Adipose tissue (tissue), 3 donors: ENCODE measurements around the gene TSPYL6. TPM values are rescaled to one million over a fixed set of nuclear protein-coding genes. Genes with fewer than 3 reads are reported as not detected.

Experiments used
- H3K27ac ChIP-seq: one replicate; pipeline ENCODE4 v1.5.1; 2013; ENCODE audit warnings: low read depth, low read length
- WGBS, 3 donors: extraction: QIAGEN DNeasy Blood & Tissue Kit; methylation state at CpG; one replicate each; pipeline ENCODE4 v1.1.7; 2013; 5-methylcytosine and 5-hydroxymethylcytosine counted together
- polyA plus RNA-seq, 3 donors: library from polyadenylated mRNA; stranded (reverse); fragments of 200-250 nt; gene quantifications; one replicate each; pipeline ENCODE4 v1.2.3, GENCODE V29; 2013
- donor health status: healthy with polysubstance abuse.
- donor health status: Bipolar disorder and iron deficiency.
- donor health status: healthy.

The TSPYL6 gene
- polyA plus RNA-seq, 3 donors: not detected

GRCh38 chr2:54260241-54260595, 4.2 kb upstream of the TSPYL6 start:
- WGBS, 3 donors: 95 to 100% (median 96%) methylated on average over 2 of the region's 2 CpGs
- no peak overlapping the region for H3K27ac ChIP-seq

DNA sequence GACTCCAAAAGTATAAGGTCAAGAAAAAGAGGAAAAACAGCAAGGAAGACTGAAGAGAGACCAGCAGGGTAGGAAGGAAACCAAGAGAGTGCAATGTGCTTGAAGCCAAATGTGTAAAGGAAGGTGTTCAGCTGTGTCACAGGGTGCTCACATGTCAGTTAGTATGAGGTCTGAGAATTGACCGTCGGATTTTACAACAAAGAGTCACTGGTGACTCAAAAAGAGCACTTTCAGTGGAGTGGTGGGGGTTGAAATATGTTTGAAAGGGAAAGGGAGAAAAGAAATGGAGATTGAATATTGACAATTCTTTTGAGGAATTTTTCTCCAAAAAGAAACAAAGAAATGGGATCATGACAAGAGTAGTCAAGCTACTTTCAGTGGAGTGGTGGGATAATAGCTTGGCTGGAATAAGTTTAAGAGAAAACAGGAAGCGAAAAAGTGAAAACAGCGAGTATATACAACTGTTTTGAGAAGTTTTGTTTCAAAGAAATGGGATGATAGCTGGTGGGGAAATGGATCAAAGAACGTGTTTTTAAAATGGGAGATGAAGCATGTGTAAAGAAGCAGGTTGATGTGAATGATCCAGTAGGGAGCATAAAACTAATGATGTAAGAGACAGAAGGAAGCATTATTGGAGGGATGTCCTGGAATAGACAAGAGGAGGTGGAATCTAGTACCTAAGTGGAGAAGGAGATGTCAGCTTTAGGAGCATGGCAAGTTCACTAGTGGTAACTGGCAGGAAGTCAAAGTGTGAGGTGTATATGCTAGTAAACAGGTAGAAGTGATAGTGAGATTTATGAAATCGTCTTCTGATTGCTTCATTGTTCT, 3.6 kb upstream of the TSPYL6 start:
- WGBS, 3 donors: 90 to 95% (median 94%) methylated on average over 6 of the region's 6 CpGs
- H3K27ac ChIP-seq: no peak overlapping the region

- whole genome bisulfite sequencing, 3 donors: 69 to 91% (median 78%) methylated on average over 2 of the region's 2 CpGs
- H3K27ac ChIP-seq: no peak overlapping the region
Observed at GRCh38 chr2:54258166-54258565, 2.1 kb upstream of the TSPYL6 start.

GRCh38 chr2:54255230-54256090, 569 bp downstream of the TSPYL6 start:
- H3K27ac ChIP-seq: no peak overlapping the region
- WGBS, 3 donors: 93 to 96% (median 95%) methylated on average over 37 of the region's 37 CpGs

DNA sequence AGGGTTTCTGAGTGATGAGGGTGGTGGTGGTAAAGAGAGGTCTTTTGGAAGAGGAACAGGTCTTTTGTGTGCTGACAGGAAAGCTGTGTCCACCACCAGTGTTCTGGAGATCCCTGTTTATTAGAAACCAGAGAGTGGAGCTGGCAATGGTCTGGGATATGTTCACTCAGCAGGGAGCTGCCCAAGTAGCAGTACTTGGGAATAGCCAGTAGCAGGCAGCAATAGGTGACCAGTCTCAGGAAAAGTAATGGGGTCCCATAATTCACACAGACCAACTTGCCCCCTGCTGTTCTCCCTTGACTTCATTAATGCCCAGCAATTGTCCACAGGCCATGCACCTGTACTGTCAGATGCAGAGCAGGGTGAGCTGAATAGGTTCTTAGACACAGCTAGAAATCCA, 1.8 kb downstream of the TSPYL6 start:
- H3K27ac ChIP-seq: no peak overlapping the region

DNA sequence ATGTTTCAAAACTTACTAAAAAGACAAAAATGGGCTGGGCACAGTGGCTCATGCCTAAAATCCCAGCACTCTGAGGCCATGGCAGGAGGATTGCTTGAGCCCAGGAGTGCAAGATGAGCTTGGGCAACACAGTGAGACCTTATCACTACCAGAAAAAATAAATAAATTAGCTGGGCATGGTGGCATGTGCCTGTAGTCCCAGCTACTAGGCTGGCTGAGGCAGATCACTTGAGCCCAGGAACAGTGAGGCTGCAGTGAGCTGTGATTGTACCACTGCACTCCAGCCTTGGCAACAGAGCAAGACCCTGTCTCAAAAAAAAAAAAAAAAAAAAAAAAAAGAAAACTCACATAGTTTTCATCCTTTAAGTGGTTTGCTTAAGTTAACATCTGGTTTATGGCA, 6.4 kb downstream of the TSPYL6 start:
- no peak overlapping the region for H3K27ac ChIP-seq

- 52 to 75% (median 55%) methylated on average over 1 of the region's 1 CpG for WGBS, 3 donors
- no peak overlapping the region for H3K27ac ChIP-seq
Observed at GRCh38 chr2:54247115-54247514, 8.9 kb downstream of the TSPYL6 start.

- 49 to 75% (median 50%) methylated on average over 5 of the region's 5 CpGs for whole genome bisulfite sequencing, 3 donors
- H3K27ac ChIP-seq: no peak overlapping the region
Observed at GRCh38 chr2:54240515-54241469, 15.2 kb downstream of the TSPYL6 start.

- WGBS, 3 donors: 89 to 100% (median 90%) methylated on average over 1 of the region's 1 CpG
- H3K27ac ChIP-seq: no peak overlapping the region
Observed at GRCh38 chr2:54239427-54239826, 16.6 kb downstream of the TSPYL6 start.

DNA sequence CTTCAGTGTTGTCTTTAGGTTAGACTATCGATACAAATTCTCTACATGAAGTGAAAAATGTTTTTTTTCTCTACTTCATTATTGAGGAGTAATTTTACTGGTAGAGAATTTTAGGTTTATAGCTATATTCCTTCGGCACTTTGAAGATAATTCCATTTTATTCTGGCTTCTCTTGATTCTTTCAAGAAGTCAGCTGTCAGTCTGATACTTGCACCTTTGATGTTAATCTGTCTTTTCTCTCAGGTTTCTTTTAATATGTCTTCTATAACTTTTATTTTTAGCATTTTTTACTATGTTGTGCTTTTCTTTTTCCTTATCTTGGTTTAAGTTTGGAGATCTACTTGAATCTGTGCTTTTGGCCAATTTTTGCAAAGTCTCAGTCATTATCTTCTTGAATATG, 18.6 kb downstream of the TSPYL6 start:
- 96 to 98% (median 98%) methylated on average over 2 of the region's 2 CpGs for WGBS, 3 donors
- H3K27ac ChIP-seq: no peak overlapping the region

- WGBS, 3 donors: 56 to 69% (median 66%) methylated on average over 4 of the region's 4 CpGs
- H3K27ac ChIP-seq: no peak overlapping the region
Observed at GRCh38 chr2:54233832-54234649, 22.0 kb downstream of the TSPYL6 start.

DNA sequence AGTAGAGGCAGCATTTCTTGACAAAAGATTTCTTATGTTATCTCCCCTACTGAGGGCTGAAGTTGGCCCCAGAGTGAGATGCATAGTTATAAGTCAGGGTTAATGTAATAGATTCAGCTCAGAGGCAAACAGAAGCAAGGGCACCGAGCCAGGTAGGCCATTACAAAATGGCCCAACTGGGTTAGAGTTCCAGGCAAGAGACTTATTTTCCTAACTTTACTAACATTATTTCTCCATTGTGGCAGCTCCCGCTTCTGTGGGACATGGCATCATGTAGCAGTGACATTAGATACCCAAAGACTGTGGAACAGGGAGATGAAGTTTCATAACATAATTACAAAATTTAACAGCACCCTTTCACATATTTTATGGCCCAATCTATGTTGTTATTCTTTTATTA, 27.1 kb downstream of the TSPYL6 start:
- H3K27ac ChIP-seq: no peak overlapping the region
- WGBS, 3 donors: 56 to 66% (median 66%) methylated on average over 2 of the region's 2 CpGs

DNA sequence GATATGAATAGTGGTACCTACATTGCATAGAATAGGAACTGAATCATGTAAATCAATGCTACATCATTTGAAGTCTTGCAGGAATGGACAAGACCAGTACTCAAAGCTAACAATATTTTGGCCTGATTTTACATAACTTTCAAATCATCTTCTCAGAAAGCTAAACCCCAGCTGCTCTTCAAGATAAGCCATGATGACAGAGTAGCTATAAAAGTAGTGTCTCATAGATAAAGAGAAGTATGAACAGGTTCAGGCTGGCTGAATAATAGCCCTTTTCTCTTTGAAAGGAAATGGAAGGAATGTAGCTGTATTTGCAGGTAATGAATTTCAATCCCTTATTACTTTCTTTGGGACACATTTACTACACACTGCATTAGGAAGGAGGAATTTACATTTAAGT, 28.2 kb downstream of the TSPYL6 start:
- H3K27ac ChIP-seq: no peak overlapping the region

- 62 to 77% (median 74%) methylated on average over 2 of the region's 2 CpGs for WGBS, 3 donors
- H3K27ac ChIP-seq: no peak overlapping the region
Observed at GRCh38 chr2:54226260-54226659, 29.8 kb downstream of the TSPYL6 start.

- WGBS, 3 donors: 86 to 93% (median 89%) methylated on average over 2 of the region's 2 CpGs
- no peak overlapping the region for H3K27ac ChIP-seq
Observed at GRCh38 chr2:54224997-54225396, 31.0 kb downstream of the TSPYL6 start.

- no peak overlapping the region for H3K27ac ChIP-seq
- 96 to 98% (median 97%) methylated on average over 4 of the region's 4 CpGs for WGBS, 3 donors
Observed at GRCh38 chr2:54213082-54213481, 42.9 kb downstream of the TSPYL6 start.

DNA sequence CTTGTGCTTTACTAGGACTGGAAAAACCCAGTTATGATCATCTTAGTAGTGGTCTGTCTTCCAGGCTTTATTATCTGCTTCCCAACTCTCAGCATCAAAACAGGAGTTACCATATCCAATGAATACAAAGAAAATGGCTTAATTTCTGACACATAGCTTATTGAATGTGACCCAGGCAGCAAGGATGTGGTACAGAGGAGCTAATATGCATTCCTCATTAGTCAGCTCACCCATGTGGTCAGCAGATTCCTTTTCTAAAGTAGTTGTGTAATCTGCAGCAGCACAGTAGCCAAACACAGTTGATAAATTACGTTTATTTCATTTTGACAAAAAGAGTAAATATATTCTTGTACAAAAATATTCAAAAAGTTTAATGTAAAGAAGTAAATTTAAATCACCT, 43.6 kb downstream of the TSPYL6 start:
- H3K27ac ChIP-seq: no peak overlapping the region
- 45 to 50% (median 49%) methylated on average over 1 of the region's 1 CpG for WGBS, 3 donors

GRCh38 chr2:54209379-54209778, 46.6 kb downstream of the TSPYL6 start:
- 76 to 91% (median 77%) methylated on average over 3 of the region's 3 CpGs for WGBS, 3 donors
- no peak overlapping the region for H3K27ac ChIP-seq
